HEK293 (cell line): ENCODE results near the gene OPA1.

Experiments
- ATF2 ChIP-seq: fragments of 450-650 bp; formaldehyde crosslinking; IDR thresholded peaks from 2 replicates; pipeline ENCODE4 v1.5.1; 2016; ENCODE audit warnings: missing biosample characterization, missing genetic modification characterization, low read depth
- HOXC10 ChIP-seq: sonication (generic); formaldehyde crosslinking; IDR thresholded peaks from 2 replicates; pipeline ENCODE4 v1.8.1; 2023; ENCODE audit warnings: mild to moderate bottlenecking, missing genetic modification reagents
- KLF8 ChIP-seq: fragments of 450-650 bp; formaldehyde crosslinking; IDR thresholded peaks from 2 replicates; pipeline ENCODE4 v1.5.1; 2016; ENCODE audit warnings: missing biosample characterization, missing genetic modification characterization
- PBX3 ChIP-seq: sonication (generic); formaldehyde crosslinking; IDR thresholded peaks from 2 replicates; pipeline ENCODE4 v1.8.1; 2022; ENCODE audit warnings: mild to moderate bottlenecking, moderate library complexity, missing genetic modification reagents
- SALL2 ChIP-seq: fragments of 450-650 bp; formaldehyde crosslinking; IDR thresholded peaks from 2 replicates; pipeline ENCODE4 v1.5.0; 2017; ENCODE audit warnings: missing biosample characterization, mild to moderate bottlenecking, missing genetic modification characterization, borderline replicate concordance
- SETDB1 ChIP-seq: IDR thresholded peaks from one replicate; pipeline ENCODE4 v1.6.1; 2017; ENCODE audit warnings: mild to moderate bottlenecking, low read length, moderate library complexity, mixed read lengths; ENCODE audit not compliant: insufficient read length
- SP2 ChIP-seq: fragments of 450-650 bp; formaldehyde crosslinking; IDR thresholded peaks from 2 replicates; pipeline ENCODE4 v1.5.1; 2016; ENCODE audit warnings: missing biosample characterization, missing genetic modification characterization
- TSHZ1 ChIP-seq: fragments of 450-650 bp; formaldehyde crosslinking; IDR thresholded peaks from 2 replicates; pipeline ENCODE4 v1.5.1; 2016; ENCODE audit warnings: missing biosample characterization, missing genetic modification characterization, borderline replicate concordance
- WT1 ChIP-seq: fragments of 450-650 bp; formaldehyde crosslinking; IDR thresholded peaks from 2 replicates; pipeline ENCODE4 v1.5.1; 2016; ENCODE audit warnings: missing biosample characterization, missing genetic modification characterization
- ZBTB26 ChIP-seq: fragments of 450-650 bp; formaldehyde crosslinking; optimal IDR thresholded peaks from 2 replicates; pipeline ENCODE3; 2016; ENCODE audit warnings: missing biosample characterization, mild to moderate bottlenecking, missing genetic modification characterization
- ZFP3 ChIP-seq: fragments of 450-650 bp; formaldehyde crosslinking; IDR thresholded peaks from 2 replicates; pipeline ENCODE4 v1.5.1; 2016; ENCODE audit warnings: low read depth, missing biosample characterization, missing genetic modification characterization
- ZNF114 ChIP-seq: fragments of 450-650 bp; formaldehyde crosslinking; IDR thresholded peaks from 2 replicates; pipeline ENCODE4 v1.5.0; 2017; ENCODE audit warnings: missing biosample characterization, missing genetic modification characterization
- ZNF132 ChIP-seq: fragments of 450-650 bp; formaldehyde crosslinking; IDR thresholded peaks from 2 replicates; pipeline ENCODE4 v1.5.1; 2017; ENCODE audit warnings: missing biosample characterization, missing genetic modification characterization, borderline replicate concordance
- ZNF202 ChIP-seq: fragments of 450-650 bp; formaldehyde crosslinking; IDR thresholded peaks from 2 replicates; pipeline ENCODE4 v1.5.1; 2016; ENCODE audit warnings: missing biosample characterization, missing genetic modification characterization, borderline replicate concordance
- ZNF223 ChIP-seq: fragments of 450-650 bp; formaldehyde crosslinking; IDR thresholded peaks from 2 replicates; pipeline ENCODE4 v1.5.1; 2016; ENCODE audit warnings: missing biosample characterization, missing genetic modification characterization
- ZNF26 ChIP-seq: fragments of 450-650 bp; formaldehyde crosslinking; IDR thresholded peaks from 2 replicates; pipeline ENCODE4 v1.5.1; 2016; ENCODE audit warnings: missing biosample characterization, missing genetic modification characterization
- ZNF518A ChIP-seq: fragments of 450-650 bp; formaldehyde crosslinking; conservative IDR thresholded peaks from 2 replicates; pipeline ENCODE4 v1.5.1; 2016; ENCODE audit warnings: low read depth, missing biosample characterization, missing genetic modification characterization
- ZNF580 ChIP-seq: fragments of 450-650 bp; formaldehyde crosslinking; IDR thresholded peaks from 2 replicates; pipeline ENCODE4 v1.5.1; 2016; ENCODE audit warnings: missing biosample characterization, missing genetic modification characterization
- ZNF600 ChIP-seq: fragments of 450-650 bp; formaldehyde crosslinking; IDR thresholded peaks from 2 replicates; pipeline ENCODE4 v1.5.1; 2016; ENCODE audit warnings: missing biosample characterization, missing genetic modification characterization
- ZNF654 ChIP-seq: fragments of 450-650 bp; formaldehyde crosslinking; IDR thresholded peaks from 2 replicates; pipeline ENCODE4 v1.5.1; 2016; ENCODE audit warnings: low read depth, missing biosample characterization, missing genetic modification characterization
- ZNF707 ChIP-seq: fragments of 450-650 bp; formaldehyde crosslinking; IDR thresholded peaks from 2 replicates; pipeline ENCODE4 v1.5.1; 2016; ENCODE audit warnings: missing biosample characterization, missing genetic modification characterization
- ZNF747 ChIP-seq: fragments of 450-650 bp; formaldehyde crosslinking; IDR thresholded peaks from 2 replicates; pipeline ENCODE4 v1.5.1; 2016; ENCODE audit warnings: missing biosample characterization, missing genetic modification characterization
- ZNF792 ChIP-seq: fragments of 450-650 bp; formaldehyde crosslinking; IDR thresholded peaks from 2 replicates; pipeline ENCODE4 v1.5.1; 2016; ENCODE audit warnings: missing biosample characterization, missing genetic modification characterization
- ZNF843 ChIP-seq: fragments of 450-650 bp; formaldehyde crosslinking; IDR thresholded peaks from 2 replicates; pipeline ENCODE4 v1.5.1; 2016; ENCODE audit warnings: missing biosample characterization, missing genetic modification characterization

The OPA1 gene

GRCh38 chr3:193590088-193590856 is 2.7 kb upstream of the OPA1 start (continued):
- 0 out of 2 replicates have a peak, but pooled peaks have one; percentile 29 for TF ChIP-seq ATF2 (tag by site-specific recombination)
- TF ChIP-seq TSHZ1 (tag by site-specific recombination): no peak
- no peak for TF ChIP-seq ZNF792 (tag by site-specific recombination)
- no peak for TF ChIP-seq WT1 (tag by site-specific recombination)
- TF ChIP-seq ZNF654 (tag by site-specific recombination): no peak
- peak; percentile 92 for TF ChIP-seq SP2 (tag by site-specific recombination)
- TF ChIP-seq ZBTB26: no peak
- no peak for TF ChIP-seq ZNF580 (tag by site-specific recombination)
- TF ChIP-seq ZNF114 (tag by site-specific recombination): no peak
- peak; percentile 83 for TF ChIP-seq ZNF600 (tag by site-specific recombination)
- TF ChIP-seq ZNF747 (tag by site-specific recombination): no peak
- TF ChIP-seq ZNF518A (tag by site-specific recombination): no peak
- no peak for TF ChIP-seq ZNF223
- TF ChIP-seq PBX3 (CRISPR knock-in tag): no peak
- TF ChIP-seq ZNF132: no peak
- no peak for TF ChIP-seq ZNF707
- TF ChIP-seq ZNF843 (tag by site-specific recombination): no peak
- TF ChIP-seq SETDB1: no peak
- no peak for TF ChIP-seq ZFP3 (tag by site-specific recombination)
- no peak for TF ChIP-seq KLF8
- no peak for TF ChIP-seq ZNF26 (tag by site-specific recombination)
- no peak for TF ChIP-seq HOXC10 (CRISPR knock-in tag)
- TF ChIP-seq SALL2 (tag by site-specific recombination): no peak
- TF ChIP-seq ZNF202 (tag by site-specific recombination): no peak
